Stimulated activated CD8-positive, alpha-beta memory T cell treated with anti-CD3 and anti-CD28 coated beads, Interleukin-7, amount 100 ng/mL, for 4 hours (primary cell): ENCODE measurements around the gene CYTH4.

Experiments used
- DNase-seq, 2 donors: peaks; one replicate each; pipeline ENCODE4 v3.0.0-alpha.2; 2020; ENCODE audit warnings: low read depth in 2 of 2

Gene CYTH4

DNA sequence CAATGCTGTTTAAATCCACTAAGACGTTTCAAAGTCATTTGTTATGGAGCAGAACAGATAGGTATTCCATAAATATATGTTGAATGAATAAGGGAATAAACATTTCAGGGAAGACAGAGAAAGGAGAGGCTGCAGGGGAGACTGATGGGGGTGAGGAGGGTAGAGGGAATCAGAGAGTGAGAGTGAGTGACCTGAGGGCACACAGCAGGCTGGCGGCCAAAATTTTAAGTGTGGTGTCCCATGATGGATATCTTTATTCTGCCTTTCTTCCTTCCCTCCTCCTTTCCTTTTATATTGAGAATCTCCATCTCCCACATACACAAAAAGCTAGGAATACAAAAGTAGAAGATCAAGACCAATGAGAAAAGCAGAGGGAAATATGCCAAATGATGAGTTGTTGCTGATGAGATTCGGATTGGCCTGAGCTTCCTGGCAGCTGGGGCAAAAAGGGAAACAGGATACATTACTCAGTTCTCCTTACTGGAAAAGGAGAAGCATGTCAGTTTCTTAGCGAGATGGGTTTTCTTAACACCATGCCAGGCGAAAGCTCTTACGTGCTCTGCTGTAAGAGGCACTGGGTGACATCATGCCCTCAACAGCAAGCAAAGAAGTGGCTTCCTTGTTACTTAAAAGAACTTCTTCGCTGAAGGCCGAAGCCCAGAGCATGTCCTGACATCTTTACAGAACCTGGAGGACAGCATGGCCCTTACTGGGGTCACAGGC is 11.2 kb upstream of the CYTH4 start:
- DNase-seq: no peak

DNA sequence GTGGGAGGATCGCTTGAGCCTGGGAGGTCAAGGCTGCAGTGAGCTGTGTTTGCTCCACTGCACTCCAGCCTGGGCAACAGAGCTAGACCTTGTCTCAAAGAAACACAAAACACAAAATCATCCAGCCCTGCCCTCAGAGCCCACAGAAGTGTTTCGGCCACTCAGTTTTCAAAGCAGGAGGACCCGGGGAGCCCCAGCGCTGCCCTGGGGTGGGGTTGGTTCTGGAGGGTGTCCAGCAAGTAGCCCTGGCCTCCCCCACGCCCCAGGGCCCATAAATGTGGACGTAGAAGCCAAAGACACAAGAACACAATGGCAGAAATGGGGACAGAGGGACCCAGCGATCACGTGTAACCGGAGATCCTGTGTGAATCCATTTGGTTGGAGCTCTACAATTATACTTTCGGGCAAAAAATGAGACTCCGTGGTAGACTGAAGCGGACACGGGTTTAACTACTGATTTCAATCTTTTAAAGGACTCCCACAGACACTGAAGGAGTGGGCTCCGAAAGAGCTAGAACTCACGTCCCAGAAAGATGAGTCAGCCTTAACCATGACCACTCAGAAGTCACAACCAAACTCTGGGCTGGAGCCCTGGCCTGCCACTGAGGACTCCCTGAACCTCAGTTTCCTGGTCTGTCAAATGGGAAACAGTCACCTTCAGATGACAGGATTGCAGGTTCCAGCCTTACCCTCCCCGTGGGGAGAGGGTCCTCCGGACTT is 9.0 kb upstream of the CYTH4 start:
- DNase-seq: no peak

DNA sequence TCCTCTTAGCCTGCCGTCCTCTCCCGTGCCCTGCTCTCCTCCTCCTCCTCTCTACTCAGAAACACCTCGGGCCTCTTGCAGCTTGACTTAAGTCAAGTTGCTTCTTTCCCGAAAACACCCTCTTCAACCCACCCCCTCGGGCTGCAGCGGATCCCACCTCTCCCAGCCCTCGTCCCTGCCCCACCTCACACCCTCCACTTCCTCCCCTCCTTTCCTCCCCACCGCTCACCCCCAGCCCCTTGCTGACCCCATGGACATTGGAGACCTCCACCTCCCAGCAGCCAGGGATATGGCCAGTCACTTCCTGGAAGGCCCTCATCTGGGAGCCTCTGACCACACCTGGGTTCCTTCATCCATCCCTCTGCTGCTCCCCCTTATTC is 8.5 kb upstream of the CYTH4 start:
- no peak for DNase-seq

DNA sequence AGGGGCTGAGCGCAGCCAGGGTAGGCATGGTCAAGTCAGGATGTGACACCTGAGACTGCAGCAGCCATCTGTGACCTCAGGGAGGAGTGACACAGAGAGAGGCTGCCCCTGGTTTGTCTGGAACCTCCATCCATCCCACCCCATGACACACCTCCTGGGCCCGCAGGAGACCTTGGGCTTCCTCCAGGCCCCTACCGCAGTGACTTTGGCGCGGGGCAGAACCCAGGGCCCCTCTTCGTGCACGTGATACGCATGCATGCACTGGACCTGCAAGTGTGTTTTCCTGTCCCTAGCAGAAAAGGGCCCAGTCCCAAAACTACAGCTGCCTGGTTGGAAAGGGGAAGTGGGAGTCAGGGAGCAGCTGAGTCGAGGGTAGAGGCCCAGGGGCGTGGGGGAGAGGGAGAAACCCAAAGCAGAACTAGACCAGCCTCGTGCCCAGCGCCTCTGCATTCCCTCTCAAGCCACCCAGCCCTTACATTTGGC is 7.9 kb upstream of the CYTH4 start:
- no peak for DNase-seq

DNA sequence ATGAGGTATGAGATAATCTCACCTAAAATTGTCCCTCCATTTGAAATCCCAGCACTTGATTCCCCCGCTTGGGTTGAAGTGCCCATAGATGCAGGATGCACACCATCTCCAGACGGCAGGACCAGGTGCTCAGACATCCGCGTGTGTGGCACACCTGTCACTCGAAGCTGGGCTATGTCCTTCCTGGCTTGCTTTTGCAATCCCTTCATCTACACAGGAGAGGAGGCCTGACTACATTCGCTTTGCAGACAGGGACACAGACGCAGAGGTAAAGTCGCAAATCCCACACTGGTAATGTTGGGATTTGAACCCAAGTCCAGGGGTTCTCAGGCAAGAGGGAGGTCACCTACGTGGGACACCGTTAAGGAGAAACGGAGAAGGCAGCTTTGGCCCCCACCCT is 7.2 kb upstream of the CYTH4 start:
- DNase-seq: no peak

DNA sequence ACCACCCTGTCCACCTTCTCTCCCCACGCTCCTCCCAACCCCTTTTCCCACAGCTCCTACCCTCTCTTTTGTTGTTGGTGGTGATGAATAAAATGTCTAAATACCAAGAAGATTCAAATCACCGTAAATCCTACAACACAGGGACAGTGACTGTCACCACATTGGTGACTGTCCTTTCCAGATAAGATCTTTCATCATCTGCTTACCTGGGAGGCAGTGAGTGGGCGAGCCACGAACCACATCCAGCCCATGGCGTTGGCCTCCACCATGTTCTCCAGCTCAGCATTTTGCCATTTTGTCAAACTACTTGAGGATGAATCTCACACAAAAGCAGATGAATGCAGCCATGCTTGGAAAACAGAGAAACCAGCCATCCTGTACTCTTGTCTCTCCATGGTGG is 6.7 kb upstream of the CYTH4 start:
- no peak for DNase-seq

DNA sequence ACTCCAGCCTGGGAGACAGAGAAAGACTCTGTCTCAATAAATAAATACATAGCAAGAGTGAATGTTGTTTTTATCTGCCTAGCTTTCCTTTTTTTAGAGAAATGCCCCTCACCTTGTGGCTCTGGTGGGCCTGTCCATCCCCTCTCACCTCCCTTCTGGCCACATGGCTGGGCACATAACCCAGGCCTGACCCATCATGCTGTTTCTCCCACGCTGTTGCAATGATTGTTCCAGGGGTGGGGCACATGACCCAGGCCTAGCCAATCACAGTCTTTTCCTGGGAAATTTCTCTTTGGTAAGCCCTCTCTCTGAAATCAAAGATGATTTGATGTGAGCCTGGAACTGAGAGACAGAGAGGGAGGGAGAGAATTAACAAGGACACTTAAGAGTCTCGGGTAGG is 5.5 kb upstream of the CYTH4 start:
- no peak for DNase-seq

DNA sequence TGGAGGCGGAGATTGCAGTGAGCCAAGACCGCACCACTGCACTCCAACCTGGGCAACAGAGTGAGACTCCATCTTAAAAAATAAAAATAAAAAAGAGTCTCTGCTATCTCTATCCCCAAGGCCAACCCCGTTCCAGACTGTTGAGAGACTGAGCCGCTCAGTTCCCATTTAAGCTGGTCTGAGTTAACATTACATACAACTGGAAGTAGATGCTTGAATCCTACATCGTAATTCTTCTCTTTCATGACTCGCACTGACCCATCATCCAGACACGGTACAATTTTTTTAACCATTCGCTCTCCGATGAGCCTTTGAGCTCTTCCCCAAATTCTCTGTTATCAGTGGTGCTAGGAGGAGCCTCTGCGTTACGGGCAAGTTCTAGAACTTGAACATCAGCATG is 4.9 kb upstream of the CYTH4 start:
- no peak for DNase-seq

DNA sequence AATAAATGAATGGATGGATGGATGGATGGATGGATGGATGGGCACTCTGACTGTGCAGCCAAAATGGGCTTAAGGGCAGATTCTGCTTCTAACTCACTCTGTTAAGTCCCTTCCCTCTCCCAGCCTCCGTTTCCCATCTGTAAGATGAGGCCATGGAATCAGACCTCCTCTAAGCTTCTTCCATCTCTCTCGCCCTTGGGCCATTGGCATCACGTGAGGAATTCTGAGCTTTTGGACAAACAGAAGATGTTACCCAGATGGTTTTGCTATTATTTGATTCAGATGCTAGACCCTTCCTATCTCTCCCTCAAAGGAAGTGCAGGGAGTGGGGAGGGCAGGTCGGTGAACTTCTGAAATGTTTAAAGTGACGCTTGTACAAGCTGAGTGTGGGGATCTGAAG is 4.0 kb upstream of the CYTH4 start:
- DNase-seq: no peak

DNA sequence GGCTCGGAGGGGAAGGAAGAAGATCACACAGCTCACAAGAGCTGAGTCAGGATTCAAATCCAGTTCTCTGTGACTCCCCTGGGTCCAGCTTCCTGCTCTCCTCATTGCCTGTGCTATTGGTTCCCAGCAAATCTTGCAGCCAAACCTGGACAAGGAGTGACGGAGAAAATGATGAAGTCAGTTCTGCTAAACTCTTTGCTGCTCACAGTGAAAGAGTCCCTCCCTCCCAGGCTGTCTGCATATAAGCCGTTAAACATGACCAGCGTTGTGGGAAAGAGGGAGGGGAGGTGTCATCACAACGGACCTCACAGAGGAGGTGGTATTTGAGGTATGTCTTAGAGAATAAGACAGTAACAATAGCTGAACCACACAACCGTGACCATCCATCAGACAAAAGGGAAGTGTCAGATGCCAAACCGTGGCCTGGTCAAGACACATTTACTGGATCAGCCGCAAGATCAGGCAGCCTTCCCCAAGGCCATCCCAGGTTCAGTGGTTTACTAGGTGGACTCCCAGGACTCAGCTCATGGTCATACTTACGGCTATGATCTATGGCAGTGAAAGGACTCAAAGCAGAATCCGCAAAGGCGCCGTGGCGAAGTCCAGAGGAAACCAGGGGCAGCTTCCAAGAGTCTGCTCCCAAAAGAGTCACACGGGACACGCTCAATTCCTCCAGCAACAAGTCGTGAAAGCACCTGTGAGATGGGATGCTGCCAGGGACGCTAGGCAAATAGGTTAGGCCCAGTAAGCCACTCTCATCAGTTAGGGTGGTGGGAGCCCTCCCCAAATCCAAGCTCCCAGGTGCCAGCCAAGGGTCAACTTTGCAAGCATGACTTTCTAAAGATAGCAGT is 2.8 kb upstream of the CYTH4 start:
- DNase-seq: no peak

DNA sequence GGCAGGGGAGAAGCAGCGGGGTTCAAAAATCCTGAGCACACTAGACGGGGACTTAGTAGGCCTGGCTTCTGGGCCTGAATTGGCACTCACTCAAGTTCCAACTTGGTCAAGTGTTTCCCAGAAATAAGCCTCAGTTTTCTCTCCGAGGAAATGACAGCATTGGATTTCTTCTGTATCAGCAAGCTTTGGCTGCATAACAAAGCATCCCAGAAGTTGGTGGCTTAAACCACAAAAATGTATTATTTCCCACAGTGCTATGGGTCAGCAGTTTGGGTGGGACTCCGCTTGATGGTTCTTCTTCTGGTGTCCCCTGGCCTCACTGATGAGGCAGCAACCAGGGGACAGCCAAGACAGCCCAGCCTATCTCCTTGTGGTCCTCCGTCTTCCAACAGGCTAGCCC is 1.6 kb upstream of the CYTH4 start:
- no peak for DNase-seq

DNA sequence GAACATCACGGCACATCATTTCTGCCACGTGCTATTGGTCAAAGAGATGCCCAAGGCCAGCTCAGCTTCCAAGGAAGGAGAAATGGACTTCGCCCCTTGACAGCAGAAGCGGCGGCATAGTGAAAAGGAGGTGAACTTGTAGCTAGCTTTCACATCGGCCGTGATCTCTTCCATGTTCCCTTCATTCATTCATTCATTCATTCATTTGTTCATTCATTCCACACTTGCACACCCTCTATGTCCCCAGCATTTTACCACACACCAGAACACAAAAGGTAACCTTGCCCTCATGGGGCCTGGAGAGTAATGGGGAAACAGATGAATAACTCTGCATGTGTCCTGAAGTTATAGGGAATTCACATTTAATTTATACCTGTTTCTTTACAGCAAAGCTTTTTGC is 1.1 kb upstream of the CYTH4 start:
- no peak for DNase-seq

DNA sequence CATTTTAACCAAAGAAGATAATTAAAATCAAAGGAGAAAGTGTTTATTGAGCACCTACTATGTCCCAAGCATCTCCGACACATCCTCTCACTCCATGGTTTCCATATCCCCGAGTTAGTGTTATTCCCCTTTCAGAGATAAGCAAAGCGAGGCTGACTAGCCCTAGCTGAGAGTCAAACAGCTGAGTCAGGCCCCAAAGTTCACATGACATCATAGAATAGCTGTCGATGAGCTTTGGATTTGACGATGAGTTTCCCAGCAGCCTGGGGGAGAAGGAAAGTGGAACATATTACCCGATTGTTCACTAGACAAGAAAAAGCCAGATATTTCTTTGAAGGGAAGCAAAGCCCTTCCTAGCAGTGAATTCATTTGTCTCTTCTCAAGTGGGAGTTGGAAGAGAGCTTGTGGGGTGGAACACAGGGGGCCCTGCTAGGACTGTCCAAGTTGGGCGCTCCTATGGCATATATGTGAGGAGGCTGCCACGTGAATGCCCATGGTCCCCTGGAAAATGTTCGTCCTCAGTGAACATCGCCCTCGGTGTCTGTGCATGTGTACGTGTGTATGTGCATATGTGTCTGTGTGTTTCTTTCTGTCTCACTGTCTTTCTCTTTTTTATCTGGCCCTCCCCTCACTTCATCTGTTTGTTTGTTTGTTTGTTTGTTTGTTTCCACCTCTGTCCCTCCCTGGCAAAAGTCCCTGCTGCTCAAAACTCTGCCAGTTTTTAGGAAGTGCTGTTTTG is 493 bp upstream of the CYTH4 start:
- DNase-seq: no peak

DNA sequence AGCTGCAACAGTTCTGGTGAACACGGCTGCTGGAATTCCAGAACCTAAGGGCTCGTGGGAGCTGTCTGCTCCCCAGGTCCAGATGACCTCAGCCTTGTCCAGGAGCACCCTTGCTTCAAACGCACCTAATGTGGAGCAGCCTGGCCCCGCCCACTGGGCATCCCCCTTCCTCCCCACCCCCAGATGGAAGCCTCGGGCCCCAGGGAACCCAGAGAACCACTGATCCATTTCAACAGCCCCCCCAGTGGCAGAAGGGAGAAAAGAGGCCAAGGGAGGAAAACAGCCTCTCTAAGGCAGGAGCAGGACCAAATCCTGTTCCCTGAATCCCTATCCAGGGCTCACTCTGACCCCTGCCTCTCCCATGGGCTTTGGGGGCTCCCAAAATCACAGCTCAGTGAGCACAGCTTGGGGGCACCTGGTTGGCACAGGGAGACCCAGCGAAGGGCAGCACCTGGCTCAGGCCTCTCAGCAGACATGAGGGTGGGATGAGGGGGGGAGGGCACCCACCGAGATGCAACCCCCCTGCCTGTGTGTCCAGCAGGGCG is 1.2 kb downstream of the CYTH4 start:
- peak in 1 of 2 donors; percentile 67 for DNase-seq

DNA sequence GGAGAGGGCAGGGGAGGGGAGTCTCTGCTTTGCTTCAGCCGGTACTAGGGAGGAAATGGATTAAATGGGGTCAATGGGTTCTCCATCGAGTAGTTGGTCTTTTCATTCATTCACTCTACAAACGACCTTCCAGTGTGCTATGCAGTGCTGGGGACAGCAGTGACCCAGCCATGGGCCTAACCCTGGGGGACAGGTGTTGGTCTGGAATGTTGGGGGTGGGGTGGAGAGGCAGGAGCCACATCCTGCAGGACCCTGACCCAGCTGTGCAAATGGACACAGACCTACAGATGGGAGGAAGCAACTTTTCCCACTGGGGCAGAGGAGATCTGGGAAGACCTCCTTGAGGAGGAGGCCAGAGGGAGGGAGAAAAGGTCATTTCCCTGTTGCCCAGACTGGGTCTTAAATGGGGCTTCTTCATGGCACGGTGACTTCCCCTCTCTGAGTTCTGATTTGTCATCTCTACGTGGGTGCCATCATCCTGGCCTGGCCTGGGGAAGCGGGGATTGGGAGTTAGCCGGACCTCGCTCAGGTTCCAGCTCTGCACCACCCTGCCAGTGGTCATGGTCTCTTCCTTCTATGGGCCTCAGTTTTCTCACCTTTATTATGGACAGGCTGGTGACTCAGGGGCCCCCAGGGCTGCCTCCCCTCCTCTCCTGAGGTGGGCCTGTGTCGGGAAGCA is 2.0 kb downstream of the CYTH4 start:
- DNase-seq: no peak

DNA sequence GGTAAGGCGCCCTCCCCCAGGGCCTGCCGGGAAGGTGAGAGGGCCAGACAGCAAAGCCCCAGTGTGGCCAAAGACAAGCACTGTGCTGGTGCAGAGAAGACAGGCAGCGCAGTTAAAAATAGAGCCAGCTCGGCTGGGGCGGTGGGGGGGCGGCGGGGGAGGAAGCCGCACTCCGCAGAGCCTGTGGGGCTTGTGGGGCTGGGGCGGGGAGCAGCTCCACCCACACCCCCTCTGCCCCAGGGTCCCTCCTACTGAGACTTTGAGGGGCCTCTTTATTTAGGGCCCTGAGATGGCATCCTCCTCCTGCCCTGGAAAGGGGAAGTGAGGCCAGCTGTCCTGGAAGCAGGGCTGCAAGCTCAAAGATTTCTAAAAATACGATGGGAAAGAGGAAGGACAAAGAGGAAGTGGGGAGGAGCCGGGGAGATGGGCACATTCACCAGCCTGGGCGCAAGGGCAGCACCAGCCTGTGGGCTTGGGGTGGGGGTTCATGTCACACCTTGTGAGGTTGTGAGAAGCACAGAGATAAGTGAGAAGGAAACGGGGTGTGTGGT is 2.6 kb downstream of the CYTH4 start:
- DNase-seq: peak in 1 of 2 donors; percentile 68

DNA sequence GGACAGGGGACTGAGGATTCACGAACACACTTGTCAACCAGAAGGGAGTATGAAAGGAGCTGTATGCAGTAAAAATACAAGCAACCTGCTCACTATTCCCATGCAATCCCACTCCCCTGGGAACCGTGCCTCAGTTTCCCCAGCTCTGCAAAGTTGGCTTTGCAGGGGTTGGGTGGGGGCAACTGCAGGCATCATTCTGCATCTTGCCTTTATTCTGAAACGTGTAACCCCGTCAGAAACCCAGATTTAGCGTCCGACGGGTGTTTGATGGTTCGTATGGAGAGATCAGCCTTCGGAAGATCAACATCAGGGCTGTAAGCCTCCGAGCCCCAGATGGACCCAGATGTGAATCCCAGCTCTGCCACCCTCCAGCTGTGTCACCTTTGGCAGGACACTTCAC is 3.6 kb downstream of the CYTH4 start:
- no peak for DNase-seq

DNA sequence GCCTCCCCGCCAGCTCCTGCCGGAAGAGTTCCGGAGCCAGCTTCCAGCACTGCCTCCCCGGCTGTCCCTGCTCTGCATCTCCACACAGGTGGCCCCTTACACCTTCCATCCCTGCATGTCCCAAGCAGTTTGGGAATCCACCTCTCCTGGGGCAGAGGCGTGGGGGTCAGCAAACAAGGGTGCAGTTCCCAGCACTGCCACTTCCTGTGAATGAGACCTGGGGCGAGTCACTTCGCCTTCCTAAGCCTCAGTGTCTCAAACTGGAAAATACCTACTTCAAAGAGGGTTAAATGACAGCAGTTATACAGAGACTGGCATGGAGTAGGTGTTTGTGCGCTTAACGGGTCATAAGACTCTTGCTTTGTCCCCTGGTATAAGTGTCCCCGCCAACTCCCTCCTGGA is 5.2 kb downstream of the CYTH4 start:
- DNase-seq: no peak

DNA sequence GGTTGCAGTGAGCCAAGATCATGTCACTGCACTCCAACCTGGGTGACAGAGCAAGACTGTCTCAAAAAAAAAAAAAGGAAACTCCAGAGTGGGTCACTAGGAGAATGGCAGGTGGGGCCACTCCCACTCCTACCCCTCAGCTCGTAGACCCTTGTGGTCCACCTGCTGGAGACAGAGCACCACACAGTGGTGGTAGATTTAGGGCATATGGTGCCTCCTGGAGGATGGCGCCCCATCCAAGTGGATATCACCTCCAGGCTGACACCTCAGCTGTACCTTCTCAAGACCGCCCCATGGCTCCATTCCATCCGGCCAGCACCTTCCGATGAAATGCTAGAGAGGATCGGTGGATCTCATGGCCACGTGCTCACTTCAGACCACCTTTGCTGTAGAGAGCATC is 6.2 kb downstream of the CYTH4 start:
- DNase-seq: no peak

DNA sequence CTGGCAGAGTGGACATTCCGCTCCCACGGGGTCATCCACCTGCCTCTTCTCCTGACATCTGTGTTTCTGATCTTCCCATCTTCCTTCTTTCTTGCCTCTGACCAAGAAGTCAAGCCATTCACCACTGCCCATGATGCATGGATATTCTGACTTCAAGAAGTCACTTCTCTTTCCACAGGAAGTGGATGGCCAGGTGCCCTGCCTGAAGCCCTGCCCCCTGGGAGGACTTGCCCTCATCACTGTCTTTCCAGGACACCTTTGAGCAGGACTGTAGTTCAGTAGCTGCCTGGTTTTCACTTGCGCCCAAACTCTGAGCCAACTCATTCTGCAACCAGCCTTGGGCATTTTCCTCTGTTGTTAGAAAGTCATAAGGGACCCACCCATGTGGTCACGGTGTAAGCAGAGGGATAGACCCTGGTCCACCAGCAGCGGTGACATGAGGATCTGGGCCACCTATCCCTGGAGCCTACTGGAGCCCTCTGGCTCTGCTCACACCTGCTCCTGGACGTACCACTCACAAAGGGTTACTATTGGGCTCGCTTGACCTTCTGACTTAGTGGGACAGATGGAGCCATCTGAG is 6.9 kb downstream of the CYTH4 start:
- DNase-seq: no peak
